Fibroblast of lung (primary cell): ENCODE results near the gene RAI1.

Source experiments
- EZH2 ChIP-seq: IDR thresholded peaks from 2 replicates; pipeline ENCODE4 v1.5.1; 2012; ENCODE audit warnings: low read length, control low read depth, mild to moderate bottlenecking; ENCODE audit errors: missing control alignments
- TF ChIP-seq, protein P1 (sequence below), 2 donors: IDR thresholded peaks in 1 of 2; conservative IDR thresholded peaks in 1 of 2; 1 replicate in 1 of 2; 2 replicates in 1 of 2; pipeline ENCODE4 v1.5.1; 2011 to 2012; ENCODE audit warnings: low read length in 2 of 2, control low read depth in 1 of 2, inconsistent platforms in 1 of 2, low read depth in 1 of 2, mild to moderate bottlenecking in 1 of 2

DNA sequence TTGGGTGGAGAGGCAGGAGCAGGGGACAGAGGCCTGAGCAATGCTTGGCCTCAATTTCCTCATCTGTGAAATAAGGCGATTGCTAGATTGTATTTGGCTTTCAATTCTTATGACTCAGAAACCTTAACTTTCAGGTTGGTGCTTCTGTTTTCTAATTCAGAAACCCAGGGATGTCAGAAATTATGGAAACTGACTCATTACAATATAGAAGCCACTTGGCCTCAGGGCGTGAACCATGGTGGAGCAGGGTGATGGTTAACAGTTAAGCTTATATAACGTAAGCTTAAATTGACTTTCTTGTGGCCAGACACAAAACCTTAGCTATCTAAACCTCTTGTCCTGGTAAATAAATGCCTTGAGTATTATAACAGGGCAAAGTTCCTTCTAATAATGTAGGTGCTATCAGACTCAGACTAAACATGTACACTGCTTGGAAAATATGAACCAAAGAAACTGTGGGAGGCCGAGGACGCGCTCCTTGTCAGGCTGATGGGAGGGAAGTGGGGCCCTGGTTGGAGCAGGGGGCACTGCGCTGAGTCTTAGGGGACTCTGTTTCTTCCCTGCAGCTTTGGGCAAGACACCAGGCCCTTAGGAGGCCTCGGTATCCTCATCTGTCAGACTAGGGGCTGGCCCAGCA, 172.7 kb downstream of the RAI1 start:
- TF ChIP-seq, protein P1, sequence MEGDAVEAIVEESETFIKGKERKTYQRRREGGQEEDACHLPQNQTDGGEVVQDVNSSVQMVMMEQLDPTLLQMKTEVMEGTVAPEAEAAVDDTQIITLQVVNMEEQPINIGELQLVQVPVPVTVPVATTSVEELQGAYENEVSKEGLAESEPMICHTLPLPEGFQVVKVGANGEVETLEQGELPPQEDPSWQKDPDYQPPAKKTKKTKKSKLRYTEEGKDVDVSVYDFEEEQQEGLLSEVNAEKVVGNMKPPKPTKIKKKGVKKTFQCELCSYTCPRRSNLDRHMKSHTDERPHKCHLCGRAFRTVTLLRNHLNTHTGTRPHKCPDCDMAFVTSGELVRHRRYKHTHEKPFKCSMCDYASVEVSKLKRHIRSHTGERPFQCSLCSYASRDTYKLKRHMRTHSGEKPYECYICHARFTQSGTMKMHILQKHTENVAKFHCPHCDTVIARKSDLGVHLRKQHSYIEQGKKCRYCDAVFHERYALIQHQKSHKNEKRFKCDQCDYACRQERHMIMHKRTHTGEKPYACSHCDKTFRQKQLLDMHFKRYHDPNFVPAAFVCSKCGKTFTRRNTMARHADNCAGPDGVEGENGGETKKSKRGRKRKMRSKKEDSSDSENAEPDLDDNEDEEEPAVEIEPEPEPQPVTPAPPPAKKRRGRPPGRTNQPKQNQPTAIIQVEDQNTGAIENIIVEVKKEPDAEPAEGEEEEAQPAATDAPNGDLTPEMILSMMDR (conservative IDR thresholded peaks at IDR 0.05 in 1 of 2, IDR thresholded peaks at IDR 0.05 in 1 of 2; ENCODE audit: low read depth in 1 of 2, low read length in 2 of 2): no peak
- TF ChIP-seq EZH2: no peak
